Erythroblast (primary cell): ENCODE data around the gene TRAFD1.

ENCODE experiments used
- DNase-seq, 2 experiments: peaks; one replicate each; lab custom pipeline; 2025; lab: John Stamatoyannopoulos, UW
- GATA1 ChIP-seq: IDR thresholded peaks from 2 replicates; pipeline ENCODE4 v1.6.1; 2011; ENCODE audit warnings: low read depth, mild to moderate bottlenecking, control low read depth, low read length, moderate library complexity
- POLR2A ChIP-seq: IDR thresholded peaks from 2 replicates; pipeline ENCODE4 v1.6.1; 2011; ENCODE audit warnings: mild to moderate bottlenecking, low read length

The TRAFD1 gene

GRCh38 chr12:112126000-112126438 is 659 bp downstream of the TRAFD1 start:
- DNase-seq: no peak
- TF ChIP-seq GATA1 (no peak), POLR2A (no peak)

GRCh38 chr12:112126911-112127310 is 1.6 kb downstream of the TRAFD1 start:
- no peak for DNase-seq
- TF ChIP-seq POLR2A (no peak), GATA1 (no peak)

- no peak for TF ChIP-seq GATA1
- no peak for TF ChIP-seq POLR2A
- peak; percentile 31 to 57 for DNase-seq
Observed at GRCh38 chr12:112130441-112130998, 5.2 kb downstream of the TRAFD1 start.

GRCh38 chr12:112131686-112132085 is 6.3 kb downstream of the TRAFD1 start:
- no peak for DNase-seq
- TF ChIP-seq POLR2A (no peak), GATA1 (no peak)

- no peak for DNase-seq
- no peak for TF ChIP-seq POLR2A
- no peak for TF ChIP-seq GATA1
Observed at GRCh38 chr12:112133418-112133817, 8.1 kb downstream of the TRAFD1 start.

GRCh38 chr12:112134731-112135130 is 9.4 kb downstream of the TRAFD1 start:
- DNase-seq: no peak
- TF ChIP-seq POLR2A: no peak
- no peak for TF ChIP-seq GATA1

- no peak for TF ChIP-seq GATA1
- TF ChIP-seq POLR2A: no peak
- no peak for DNase-seq
Observed at GRCh38 chr12:112140728-112141127, 15.4 kb downstream of the TRAFD1 start.

- TF ChIP-seq GATA1 (no peak), POLR2A (no peak)
- DNase-seq: no peak
Observed at GRCh38 chr12:112146123-112146522, 20.8 kb downstream of the TRAFD1 start.

- peak in 1 of 2 experiments; percentile 60 for DNase-seq
- TF ChIP-seq GATA1 (no peak), POLR2A (no peak)
Observed at GRCh38 chr12:112148031-112148513, 22.7 kb downstream of the TRAFD1 start.

GRCh38 chr12:112149596-112149995 is 24.2 kb downstream of the TRAFD1 start:
- no peak for DNase-seq
- TF ChIP-seq POLR2A: no peak
- no peak for TF ChIP-seq GATA1

- DNase-seq: no peak
- TF ChIP-seq POLR2A (no peak), GATA1 (no peak)
Observed at GRCh38 chr12:112151766-112152541, 26.6 kb downstream of the TRAFD1 start.

- TF ChIP-seq GATA1 (no peak), POLR2A (no peak)
- no peak for DNase-seq
Observed at GRCh38 chr12:112153181-112153892, 28.0 kb downstream of the TRAFD1 start.

GRCh38 chr12:112153893-112154219 is 28.5 kb downstream of the TRAFD1 start:
- TF ChIP-seq GATA1 (no peak), POLR2A (no peak)
- no peak for DNase-seq

GRCh38 chr12:112158461-112159145 is 33.2 kb downstream of the TRAFD1 start:
- DNase-seq: peak in 1 of 2 experiments; percentile 20
